H9 (cell line): ENCODE measurements around the gene RPL23. TPM values are rescaled to one million over a fixed set of nuclear protein-coding genes. Genes with fewer than 3 reads are reported as not detected.

ENCODE experiments used
- DNase-seq: peaks from one replicate; pipeline ENCODE4 v3.0.0-alpha.2; 2017
- H2AFZ ChIP-seq: one replicate; pipeline ENCODE4 v1.6.1; 2013; ENCODE audit warnings: mild to moderate bottlenecking, low read length, control low read depth, moderate library complexity
- H2AK5ac ChIP-seq: 2 replicates; pipeline ENCODE4 v1.6.1; 2013; ENCODE audit warnings: low read length, control low read depth, mixed read lengths; ENCODE audit not compliant: insufficient read length
- H2BK120ac ChIP-seq: one replicate; pipeline ENCODE4 v1.6.1; 2013; ENCODE audit warnings: low read depth, mild to moderate bottlenecking, low read length, control low read depth, inconsistent platforms; ENCODE audit not compliant: poor library complexity, severe bottlenecking
- H2BK12ac ChIP-seq: 2 replicates; pipeline ENCODE4 v1.6.1; 2013; ENCODE audit warnings: low read length, control low read depth, mixed read lengths, low read depth; ENCODE audit not compliant: insufficient read length
- H2BK15ac ChIP-seq: 2 replicates; pipeline ENCODE4 v1.6.1; 2013; ENCODE audit warnings: low read depth, low read length, control low read depth
- H2BK20ac ChIP-seq: one replicate; pipeline ENCODE4 v1.6.1; 2013; ENCODE audit warnings: low read depth, mild to moderate bottlenecking, low read length, control low read depth, inconsistent platforms; ENCODE audit not compliant: poor library complexity, severe bottlenecking
- H2BK5ac ChIP-seq: 2 replicates; pipeline ENCODE4 v1.6.1; 2013; ENCODE audit warnings: low read length, control low read depth, mixed read lengths; ENCODE audit not compliant: insufficient read length
- H3K14ac ChIP-seq: 2 replicates; pipeline ENCODE4 v1.6.1; 2013; ENCODE audit warnings: low read length, control low read depth; ENCODE audit not compliant: insufficient read depth
- H3K18ac ChIP-seq: 2 replicates; pipeline ENCODE4 v1.6.1; 2013; ENCODE audit warnings: low read depth, mild to moderate bottlenecking, mixed read lengths, low read length, control low read depth; ENCODE audit not compliant: insufficient read length
- H3K23ac ChIP-seq: 2 replicates; pipeline ENCODE4 v1.6.1; 2013; ENCODE audit warnings: low read length, control low read depth, mixed read lengths, low read depth; ENCODE audit not compliant: insufficient read length
- H3K23me2 ChIP-seq: 2 replicates; pipeline ENCODE4 v1.6.1; 2013; ENCODE audit warnings: low read depth, mild to moderate bottlenecking, mixed read lengths, low read length, control low read depth; ENCODE audit not compliant: insufficient read length, poor library complexity, severe bottlenecking
- H3K27ac ChIP-seq: 2 replicates; pipeline ENCODE4 v1.5.1; 2013; ENCODE audit warnings: low read length, control low read depth, mixed read lengths, low read depth; ENCODE audit not compliant: insufficient read length
- H3K27me3 ChIP-seq: 2 replicates; pipeline ENCODE4 v1.6.1; 2013; ENCODE audit warnings: low read length, control low read depth, inconsistent platforms; ENCODE audit not compliant: insufficient read depth
- H3K4ac ChIP-seq: 2 replicates; pipeline ENCODE4 v1.6.1; 2013; ENCODE audit warnings: low read depth, mild to moderate bottlenecking, control low read depth, inconsistent platforms, low read length, moderate library complexity
- H3K4me1 ChIP-seq: 2 replicates; pipeline ENCODE4 v1.6.1; 2013; ENCODE audit warnings: low read length, control low read depth, inconsistent platforms; ENCODE audit not compliant: insufficient read depth
- H3K4me2 ChIP-seq: 2 replicates; pipeline ENCODE4 v1.6.1; 2013; ENCODE audit warnings: low read length, control low read depth, mixed read lengths; ENCODE audit not compliant: insufficient read length, insufficient read depth
- H3K56ac ChIP-seq: 2 replicates; pipeline ENCODE4 v1.6.1; 2013; ENCODE audit warnings: low read depth, mild to moderate bottlenecking, mixed read lengths, low read length, control low read depth; ENCODE audit not compliant: insufficient read length
- H3K79me1 ChIP-seq: 2 replicates; pipeline ENCODE4 v1.6.1; 2013; ENCODE audit warnings: low read depth, mild to moderate bottlenecking, moderate library complexity, low read length, control low read depth, inconsistent platforms; ENCODE audit not compliant: insufficient read depth, poor library complexity, severe bottlenecking
- H3K79me2 ChIP-seq: 2 replicates; pipeline ENCODE4 v1.6.1; 2013; ENCODE audit warnings: low read length, control low read depth, inconsistent platforms; ENCODE audit not compliant: insufficient read depth
- H3K9ac ChIP-seq: 2 replicates; pipeline ENCODE4 v1.6.1; 2013; ENCODE audit warnings: low read length, control low read depth, mixed read lengths; ENCODE audit not compliant: insufficient read length; ENCODE audit errors: extremely low read depth
- H3K9me3 ChIP-seq: one replicate; pipeline ENCODE4 v1.6.1; 2013; ENCODE audit warnings: low read depth, low read length, inconsistent platforms; ENCODE audit not compliant: control insufficient read depth
- H3T11ph ChIP-seq: one replicate; pipeline ENCODE4 v1.6.1; 2013; ENCODE audit warnings: mild to moderate bottlenecking, low read length, control low read depth, inconsistent platforms
- H4K20me1 ChIP-seq: one replicate; pipeline ENCODE4 v1.6.1; 2013; ENCODE audit not compliant: control insufficient read depth, insufficient read length, insufficient read depth
- H4K5ac ChIP-seq: 2 replicates; pipeline ENCODE4 v1.6.1; 2013; ENCODE audit warnings: low read depth, mild to moderate bottlenecking, mixed read lengths, low read length, control low read depth; ENCODE audit not compliant: insufficient read length
- H4K8ac ChIP-seq: replicated peaks from 2 replicates; pipeline ENCODE4 v1.6.1; 2013; ENCODE audit warnings: low read length, control low read depth, mixed read lengths, low read depth; ENCODE audit not compliant: insufficient read length
- H4K91ac ChIP-seq: 2 replicates; pipeline ENCODE4 v1.6.1; 2013; ENCODE audit warnings: low read depth, mild to moderate bottlenecking, moderate library complexity, mixed read lengths, low read length, control low read depth; ENCODE audit not compliant: insufficient read length
- H3K27ac Mint-ChIP-seq, 3 experiments: 2 replicates in 2 of 3; 3 replicates in 1 of 3; pipeline ENCODE4 v1.8.0; 2020 to 2021; ENCODE audit warnings: mixed read lengths in 3 of 3, mild to moderate bottlenecking in 1 of 3, moderate library complexity in 1 of 3
- H3K27me3 Mint-ChIP-seq: 2 replicates; pipeline ENCODE4 v1.8.0; 2021; ENCODE audit warnings: low read depth, mild to moderate bottlenecking, moderate library complexity, mixed read lengths
- H3K36me3 Mint-ChIP-seq, 3 experiments: 2 replicates in 2 of 3; 3 replicates in 1 of 3; pipeline ENCODE4 v1.8.0; 2020 to 2021; ENCODE audit warnings: low read depth in 3 of 3, mixed read lengths in 3 of 3; ENCODE audit not compliant: insufficient read depth in 1 of 3
- H3K4me1 Mint-ChIP-seq, 2 experiments: 2 replicates each; pipeline ENCODE4 v1.8.0; 2020; ENCODE audit warnings: mixed read lengths in 2 of 2
- H3K4me3 Mint-ChIP-seq, 2 experiments: 2 replicates in 1 of 2; 3 replicates in 1 of 2; pipeline ENCODE4 v1.8.0; 2020 to 2021; ENCODE audit warnings: mild to moderate bottlenecking in 2 of 2, mixed read lengths in 2 of 2, moderate library complexity in 1 of 2
- H3K9me3 Mint-ChIP-seq, 2 experiments: 2 replicates in 1 of 2; 3 replicates in 1 of 2; pipeline ENCODE4 v1.8.0; 2020; ENCODE audit warnings: mild to moderate bottlenecking in 2 of 2, mixed read lengths in 2 of 2, moderate library complexity in 1 of 2
- CTCF ChIP-seq: fragments of 200-600 bp; sonication (generic); conservative IDR thresholded peaks from 3 replicates; pipeline ENCODE4 v1.8.0; 2021; ENCODE audit warnings: antibody characterized with exemption, mild to moderate bottlenecking
- WGBS: extraction: QIAGEN DNeasy Blood & Tissue Kit; methylation state at CpG from one replicate; pipeline ENCODE4 v1.1.7; 2013; ENCODE audit warnings: missing lambda C conversion rate, low lambda C conversion rate, mixed read lengths; ENCODE audit not compliant: insufficient read length; ENCODE audit errors: extremely low coverage; 5-methylcytosine and 5-hydroxymethylcytosine counted together
- total RNA-seq: library from RNA; stranded (reverse); gene quantifications from 2 replicates; pipeline ENCODE4 v1.2.1, GENCODE V29; 2021

Gene RPL23
- total RNA-seq, 1 experiment from 2014 or later: 2,084 TPM

GRCh38 chr17:38874505-38875400 lies 21.2 kb upstream of the RPL23 start:
- no peaks in the 10 kb centered on the region for H3K79me1 ChIP-seq
- H3T11ph ChIP-seq: no peak overlapping the region
- Mint-ChIP-seq H3K36me3 (peaks cover 9 to 21% (median 9%) of the 10 kb centered on the region in 3 experiments; a peak in 6 of 7 replicates), H3K9me3 (peaks cover 0 to 3% of the 10 kb centered on the region in 2 experiments; a peak in 1 of 5 replicates), H3K27me3 (no peaks in the 10 kb centered on the region), H3K4me1 (peaks cover 62 to 74% of the 10 kb centered on the region in 2 experiments), H3K4me3 (peak overlapping the region in 1 of 2 experiments; percentile 57; a peak in 1 of 5 replicates), H3K27ac (peak overlapping the region; percentile 29 to 58 (median 53); a peak in 2 of 7 replicates)
- no peak overlapping the region for H3K18ac ChIP-seq
- H3K4ac ChIP-seq: no peak overlapping the region
- no peak for TF ChIP-seq CTCF
- H2BK15ac ChIP-seq: no peak overlapping the region
- no peak overlapping the region for H3K27ac ChIP-seq
- peaks cover 10% of the 10 kb centered on the region; the same call in 1 of the 2 replicates for H3K4me1 ChIP-seq
- no peak overlapping the region for H4K8ac ChIP-seq
- no peak overlapping the region for H3K56ac ChIP-seq
- H3K9ac ChIP-seq: no peak overlapping the region
- H3K9me3 ChIP-seq: no peaks in the 10 kb centered on the region
- H2BK120ac ChIP-seq: no peak overlapping the region
- H2BK12ac ChIP-seq: no peak overlapping the region
- peak overlapping the region; percentile 60; the same call in 1 of the 2 replicates for H3K14ac ChIP-seq
- peaks cover 2% of the 10 kb centered on the region for H4K20me1 ChIP-seq
- H3K23me2 ChIP-seq: peaks cover 8% of the 10 kb centered on the region
- no peak overlapping the region for H2AK5ac ChIP-seq
- no peak overlapping the region for H2BK5ac ChIP-seq
- peaks cover 36% of the 10 kb centered on the region; the same call in 1 of the 2 replicates for H3K79me2 ChIP-seq
- no peaks in the 10 kb centered on the region for H3K27me3 ChIP-seq
- H2BK20ac ChIP-seq: no peak overlapping the region
- DNase-seq: peak; percentile 34
- no peak overlapping the region for H2AFZ ChIP-seq
- H4K5ac ChIP-seq: no peak overlapping the region
- no peak overlapping the region for H4K91ac ChIP-seq
- no peak overlapping the region for H3K4me2 ChIP-seq
- no CpG with 5 or more reads among the region's 10 CpGs for WGBS
- no peak overlapping the region for H3K23ac ChIP-seq
